Type B pancreatic cell (in vitro differentiated cells): ENCODE data around the gene ZDHHC14. TPM values are rescaled to one million over a fixed set of nuclear protein-coding genes. Genes with fewer than 3 reads are reported as not detected.
"Not testable (repeated sequence)": the region's sequence is repeated elsewhere in the genome, so short reads cannot be mapped to it uniquely, and the experiment has no call there.

ENCODE experiments used
- DNase-seq: peaks from one replicate; pipeline ENCODE4 v3.0.0; 2021; ENCODE audit warnings: mixed read lengths; ENCODE audit not compliant: unreplicated experiment; ENCODE audit errors: extremely low spot score
- H3K27ac Mint-ChIP-seq: 2 replicates; pipeline ENCODE4 v1.8.0; 2021; ENCODE audit warnings: mild to moderate bottlenecking, mixed read lengths
- H3K27me3 Mint-ChIP-seq: 2 replicates; pipeline ENCODE4 v1.8.0; 2021; ENCODE audit warnings: mixed read lengths
- H3K36me3 Mint-ChIP-seq: 2 replicates; pipeline ENCODE4 v1.8.0; 2021; ENCODE audit warnings: mixed read lengths
- H3K4me1 Mint-ChIP-seq: one replicate; pipeline ENCODE4 v1.8.0; 2021; ENCODE audit warnings: mixed read lengths; ENCODE audit not compliant: unreplicated experiment
- H3K4me3 Mint-ChIP-seq: 2 replicates; pipeline ENCODE4 v1.8.0; 2021; ENCODE audit warnings: mild to moderate bottlenecking, mixed read lengths
- H3K9me3 Mint-ChIP-seq: 2 replicates; pipeline ENCODE4 v1.8.0; 2021; ENCODE audit warnings: mixed read lengths
- CTCF ChIP-seq: fragments of 200-600 bp; sonication (generic); conservative IDR thresholded peaks from 2 replicates; pipeline ENCODE4 v1.5.0; 2021; ENCODE audit warnings: antibody characterized with exemption, mild to moderate bottlenecking
- total RNA-seq: library from RNA; stranded (reverse); gene quantifications from 2 replicates; pipeline ENCODE4 v1.2.1, GENCODE V29; 2021; ENCODE audit warnings: low replicate concordance

ZDHHC14 gene
- total RNA-seq, 1 donor from 2014 or later: 11.1 TPM

GRCh38 chr6:157558049-157558448 lies 177.1 kb downstream of the ZDHHC14 start:
- no peak overlapping the region for H3K27ac Mint-ChIP-seq
- H3K9me3 Mint-ChIP-seq: no peaks in the 10 kb centered on the region
- TF ChIP-seq CTCF: no peak
- H3K4me1 Mint-ChIP-seq: peaks cover 15% of the 10 kb centered on the region
- DNase-seq: no peak
- no peak overlapping the region for H3K4me3 Mint-ChIP-seq
- H3K27me3 Mint-ChIP-seq: no peaks in the 10 kb centered on the region
- H3K36me3 Mint-ChIP-seq: no peaks in the 10 kb centered on the region

DNA sequence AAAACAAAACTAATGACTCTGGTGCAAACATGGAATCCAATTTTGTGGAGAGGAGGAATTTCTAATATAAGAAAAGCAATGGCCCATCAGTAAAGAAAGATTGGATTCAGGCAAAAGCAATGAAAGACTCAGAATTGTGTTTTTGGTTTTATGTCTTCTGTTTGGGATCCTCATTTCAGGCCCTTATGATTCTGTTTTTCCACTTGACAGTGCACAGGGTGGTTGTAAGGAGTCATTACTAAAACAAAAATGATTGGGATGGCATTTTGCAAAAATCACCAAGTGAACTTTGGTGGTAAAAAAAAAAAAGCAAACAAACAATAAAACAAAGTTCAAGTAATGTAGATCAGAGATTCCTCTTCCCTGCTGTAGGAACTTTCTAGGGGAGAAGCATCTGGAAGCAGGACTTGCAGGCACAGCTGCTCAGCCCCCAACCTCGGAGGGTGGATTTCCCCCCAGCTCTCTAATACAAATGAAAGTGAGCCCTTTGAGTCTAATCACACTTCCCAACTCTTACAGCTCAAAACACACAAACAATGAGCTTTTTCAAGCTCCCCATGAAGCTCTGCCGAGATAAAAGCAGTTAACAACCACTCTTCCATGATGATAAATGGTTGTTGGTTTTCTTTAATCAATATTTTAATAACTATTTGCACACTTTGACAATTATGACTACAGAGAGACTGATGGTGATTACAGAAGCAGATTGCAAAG lies 177.7 kb downstream of the ZDHHC14 start:
- H3K27ac Mint-ChIP-seq: no peak overlapping the region
- no peak overlapping the region for H3K4me3 Mint-ChIP-seq
- H3K9me3 Mint-ChIP-seq: no peaks in the 10 kb centered on the region
- no peaks in the 10 kb centered on the region for H3K27me3 Mint-ChIP-seq
- peaks cover 15% of the 10 kb centered on the region for H3K4me1 Mint-ChIP-seq
- H3K36me3 Mint-ChIP-seq: no peaks in the 10 kb centered on the region
- DNase-seq: no peak
- TF ChIP-seq CTCF: no peak

GRCh38 chr6:157559201-157559756 lies 178.3 kb downstream of the ZDHHC14 start:
- Mint-ChIP-seq H3K4me3 (no peak overlapping the region), H3K27me3 (no peaks in the 10 kb centered on the region), H3K27ac (no peak overlapping the region), H3K4me1 (peaks cover 15% of the 10 kb centered on the region), H3K9me3 (no peaks in the 10 kb centered on the region), H3K36me3 (no peaks in the 10 kb centered on the region)
- no peak for DNase-seq
- no peak for TF ChIP-seq CTCF

- H3K27me3 Mint-ChIP-seq, H3K36me3 Mint-ChIP-seq, H3K4me3 Mint-ChIP-seq, H3K27ac Mint-ChIP-seq, DNase-seq, H3K9me3 Mint-ChIP-seq: not testable (repeated sequence)
- H3K4me1 Mint-ChIP-seq: peaks cover 13% of the 10 kb centered on the region
Measured at GRCh38 chr6:157560063-157560462, 179.1 kb downstream of the ZDHHC14 start.

- Mint-ChIP-seq H3K36me3 (no peaks in the 10 kb centered on the region), H3K27me3 (no peaks in the 10 kb centered on the region), H3K4me3 (no peak overlapping the region), H3K4me1 (peaks cover 5% of the 10 kb centered on the region), H3K27ac (no peak overlapping the region), H3K9me3 (no peaks in the 10 kb centered on the region)
- TF ChIP-seq CTCF: no peak
- DNase-seq: no peak
Measured at GRCh38 chr6:157560691-157561413, 179.9 kb downstream of the ZDHHC14 start.

DNA sequence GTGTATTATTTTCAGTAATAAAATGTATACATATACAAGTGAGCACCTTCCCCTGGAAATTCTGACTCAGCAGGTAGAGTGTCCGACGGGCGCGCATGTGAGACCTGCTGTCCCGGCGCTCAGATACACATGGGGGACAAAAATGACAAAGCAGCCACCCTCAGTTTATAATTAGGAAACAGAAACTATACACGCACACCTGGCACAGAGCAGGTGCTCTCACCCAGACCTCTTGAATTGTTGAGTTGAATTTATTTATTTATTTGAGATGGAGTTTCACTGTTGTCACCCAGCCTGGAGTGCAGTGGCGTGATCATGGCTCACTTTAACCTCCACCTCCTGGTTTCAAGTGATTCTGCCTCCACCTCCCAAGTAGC lies 180.4 kb downstream of the ZDHHC14 start:
- no peak for DNase-seq
- Mint-ChIP-seq H3K4me3 (no peak overlapping the region), H3K9me3 (no peaks in the 10 kb centered on the region), H3K36me3 (no peaks in the 10 kb centered on the region), H3K4me1 (peaks cover 3% of the 10 kb centered on the region), H3K27me3 (no peaks in the 10 kb centered on the region), H3K27ac (no peak overlapping the region)
- no peak for TF ChIP-seq CTCF
